ENCODE measurements around the gene KSR1. TPM values are rescaled to one million over a fixed set of nuclear protein-coding genes. Genes with fewer than 3 reads are reported as not detected.

Gene KSR1
- total RNA-seq, 2 donors from 2014 or later, result 99.9 to 142 TPM

DNA sequence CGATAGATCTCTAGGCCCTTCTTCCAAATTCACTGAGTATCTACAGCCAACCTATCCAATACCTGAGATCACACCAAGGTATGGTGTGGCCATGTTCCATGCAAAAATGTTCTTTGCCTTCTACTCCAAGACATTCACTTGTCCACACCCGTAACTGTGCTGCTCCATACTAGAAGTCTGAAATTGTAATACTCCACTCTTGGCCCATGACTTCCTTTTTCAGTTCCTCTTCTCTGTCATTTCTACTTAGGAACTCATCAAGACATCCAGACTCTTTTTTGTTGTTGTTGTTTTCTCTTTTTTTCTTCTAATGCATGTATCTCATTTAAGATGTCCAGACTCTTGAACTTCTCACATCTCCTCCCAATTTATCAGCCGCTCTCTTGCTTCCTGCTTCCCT is 42.5 kb upstream of the KSR1 start:
- no peak for DNase-seq
- no peaks in the 10 kb centered on the region for H3K27me3 ChIP-seq
- TF ChIP-seq, protein P1, sequence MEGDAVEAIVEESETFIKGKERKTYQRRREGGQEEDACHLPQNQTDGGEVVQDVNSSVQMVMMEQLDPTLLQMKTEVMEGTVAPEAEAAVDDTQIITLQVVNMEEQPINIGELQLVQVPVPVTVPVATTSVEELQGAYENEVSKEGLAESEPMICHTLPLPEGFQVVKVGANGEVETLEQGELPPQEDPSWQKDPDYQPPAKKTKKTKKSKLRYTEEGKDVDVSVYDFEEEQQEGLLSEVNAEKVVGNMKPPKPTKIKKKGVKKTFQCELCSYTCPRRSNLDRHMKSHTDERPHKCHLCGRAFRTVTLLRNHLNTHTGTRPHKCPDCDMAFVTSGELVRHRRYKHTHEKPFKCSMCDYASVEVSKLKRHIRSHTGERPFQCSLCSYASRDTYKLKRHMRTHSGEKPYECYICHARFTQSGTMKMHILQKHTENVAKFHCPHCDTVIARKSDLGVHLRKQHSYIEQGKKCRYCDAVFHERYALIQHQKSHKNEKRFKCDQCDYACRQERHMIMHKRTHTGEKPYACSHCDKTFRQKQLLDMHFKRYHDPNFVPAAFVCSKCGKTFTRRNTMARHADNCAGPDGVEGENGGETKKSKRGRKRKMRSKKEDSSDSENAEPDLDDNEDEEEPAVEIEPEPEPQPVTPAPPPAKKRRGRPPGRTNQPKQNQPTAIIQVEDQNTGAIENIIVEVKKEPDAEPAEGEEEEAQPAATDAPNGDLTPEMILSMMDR (IDR thresholded peaks at IDR 0.05), result no peak
- TF ChIP-seq POLR2A (IDR thresholded peaks at IDR 0.05), result no peak
- peaks cover under 1% of the 10 kb centered on the region for H3K4me1 ChIP-seq
- ATAC-seq, result no peak
- no peaks in the 10 kb centered on the region for H3K9me3 ChIP-seq
- intact Hi-C loops (cut with DNase I), result no loop called here
- no peaks in the 10 kb centered on the region for H3K36me3 ChIP-seq (replicated peaks in 1 of 2; ENCODE audit: insufficient read depth in 1 of 2, low read depth in 2 of 2)
- H3K4me3 ChIP-seq, result no peak overlapping the region
- 83 to 84% methylated on average over 3 of the region's 3 CpGs for WGBS, 2 donors
- H3K27ac ChIP-seq, result no peak overlapping the region

DNA sequence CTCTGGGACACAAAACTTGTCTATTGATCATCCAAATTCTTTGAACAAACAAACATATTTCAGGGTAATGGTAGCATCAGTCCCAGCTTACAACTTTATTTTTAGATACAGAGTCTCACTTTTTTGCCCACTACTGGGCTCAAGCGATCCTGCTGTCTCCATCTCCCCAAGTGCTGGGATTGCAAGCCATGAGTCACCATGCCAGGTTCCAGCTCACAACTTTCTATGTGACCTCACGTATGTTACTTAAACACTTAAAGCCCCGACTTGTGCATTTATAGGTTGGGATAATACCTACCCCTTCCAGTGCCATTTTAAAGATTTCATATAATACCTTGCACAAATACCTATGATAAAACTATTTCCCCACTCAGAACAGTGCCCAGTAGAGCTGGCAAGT is 42.0 kb upstream of the KSR1 start:
- Histone ChIP-seq H3K4me3 (no peak overlapping the region), H3K27me3 (no peaks in the 10 kb centered on the region), H3K9me3 (no peaks in the 10 kb centered on the region), H3K36me3 (replicated peaks in 1 of 2; ENCODE audit: insufficient read depth in 1 of 2, low read depth in 2 of 2) (no peaks in the 10 kb centered on the region), H3K27ac (no peak overlapping the region), H3K4me1 (no peaks in the 10 kb centered on the region)
- ATAC-seq, result no peak
- TF ChIP-seq POLR2A (IDR thresholded peaks at IDR 0.05), result no peak
- TF ChIP-seq, protein P1 (IDR thresholded peaks at IDR 0.05), result no peak
- intact Hi-C loops (cut with DNase I), result no loop called here
- WGBS, 2 donors, result 77 to 92% methylated on average over 3 of the region's 3 CpGs
- DNase-seq, result no peak

DNA sequence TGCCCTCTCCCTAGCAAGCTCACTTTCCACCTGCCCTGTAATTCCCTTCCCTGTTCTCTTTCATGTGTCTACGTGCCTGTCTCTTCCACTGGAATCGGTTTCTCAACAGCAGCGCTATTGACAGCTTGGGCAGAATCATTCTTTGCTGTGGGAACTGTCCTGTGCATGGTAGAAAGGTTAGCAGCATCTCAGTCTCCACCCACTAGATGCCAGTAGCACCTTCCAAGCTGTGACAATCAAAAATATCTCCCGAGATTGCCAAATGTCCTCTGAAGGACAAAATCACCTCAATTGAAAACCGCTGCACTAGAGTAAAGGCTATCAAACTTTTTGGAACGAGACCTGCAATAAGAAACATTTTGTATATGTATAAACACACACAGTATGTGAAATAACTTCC is 41.6 kb upstream of the KSR1 start:
- DNase-seq (no peak), ATAC-seq (no peak)
- H3K27ac ChIP-seq, result no peak overlapping the region
- H3K4me3 ChIP-seq, result no peak overlapping the region
- no peaks in the 10 kb centered on the region for H3K36me3 ChIP-seq (replicated peaks in 1 of 2; ENCODE audit: insufficient read depth in 1 of 2, low read depth in 2 of 2)
- TF ChIP-seq POLR2A (IDR thresholded peaks at IDR 0.05), result no peak
- TF ChIP-seq, protein P1 (IDR thresholded peaks at IDR 0.05), result peak in 2 of 7 experiments; percentile 16 to 20
- WGBS, 2 donors, result 42 to 53% methylated on average over 6 of the region's 6 CpGs
- no peaks in the 10 kb centered on the region for H3K27me3 ChIP-seq
- H3K4me1 ChIP-seq, result no peaks in the 10 kb centered on the region
- intact Hi-C loops (cut with DNase I), result no loop called here
- no peaks in the 10 kb centered on the region for H3K9me3 ChIP-seq

DNA sequence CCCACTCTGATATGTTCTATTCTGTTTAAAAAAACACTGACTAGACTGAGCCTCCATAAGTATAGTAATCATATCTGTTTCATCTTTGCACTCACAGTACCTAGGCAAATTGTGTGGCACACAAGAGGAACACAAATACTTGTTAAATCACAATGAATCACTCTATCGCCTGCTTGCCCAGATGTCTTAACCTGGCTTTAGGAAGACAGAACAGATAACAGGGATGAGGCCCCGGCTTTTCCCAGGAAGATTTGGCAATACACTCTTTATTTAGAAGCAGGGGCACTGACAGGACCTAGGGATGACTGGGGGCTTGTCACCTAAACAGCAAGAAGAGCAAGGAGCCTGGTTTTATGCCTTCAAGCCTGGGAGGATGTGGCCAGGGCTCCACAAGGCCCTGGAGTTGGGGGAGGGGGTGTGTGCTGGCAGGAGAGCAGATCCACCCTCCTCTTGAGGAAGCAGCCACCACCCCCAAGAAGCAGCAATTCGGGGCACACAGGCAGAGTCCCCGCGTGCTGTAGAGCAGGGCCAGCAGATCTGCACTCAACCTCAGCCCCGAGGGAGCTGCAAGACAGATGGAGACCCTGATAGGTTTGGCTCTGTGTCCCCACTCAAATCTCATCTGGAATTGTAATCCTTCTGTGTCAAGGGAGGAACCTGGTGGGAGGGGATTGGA is 41.0 kb upstream of the KSR1 start:
- Histone ChIP-seq H3K4me3 (no peak overlapping the region), H3K27ac (no peak overlapping the region), H3K36me3 (replicated peaks in 1 of 2; ENCODE audit: insufficient read depth in 1 of 2, low read depth in 2 of 2) (no peaks in the 10 kb centered on the region), H3K9me3 (no peaks in the 10 kb centered on the region), H3K4me1 (no peaks in the 10 kb centered on the region), H3K27me3 (no peaks in the 10 kb centered on the region)
- no peak for DNase-seq
- 67 to 80% methylated on average over 2 to 6 of the region's 6 CpGs for WGBS, 2 donors
- TF ChIP-seq, protein P1 (IDR thresholded peaks at IDR 0.05), result no peak
- TF ChIP-seq POLR2A (IDR thresholded peaks at IDR 0.05), result no peak
- intact Hi-C loops (cut with DNase I), result no loop called here
- no peak for ATAC-seq
